ENCODE measurements around the gene MASP1. TPM values are rescaled to one million over a fixed set of nuclear protein-coding genes. Genes with fewer than 3 reads are reported as not detected.

Gene MASP1
- total and polyA plus RNA-seq, 11 donors: 84.1 to 245 (median 154) TPM

DNA sequence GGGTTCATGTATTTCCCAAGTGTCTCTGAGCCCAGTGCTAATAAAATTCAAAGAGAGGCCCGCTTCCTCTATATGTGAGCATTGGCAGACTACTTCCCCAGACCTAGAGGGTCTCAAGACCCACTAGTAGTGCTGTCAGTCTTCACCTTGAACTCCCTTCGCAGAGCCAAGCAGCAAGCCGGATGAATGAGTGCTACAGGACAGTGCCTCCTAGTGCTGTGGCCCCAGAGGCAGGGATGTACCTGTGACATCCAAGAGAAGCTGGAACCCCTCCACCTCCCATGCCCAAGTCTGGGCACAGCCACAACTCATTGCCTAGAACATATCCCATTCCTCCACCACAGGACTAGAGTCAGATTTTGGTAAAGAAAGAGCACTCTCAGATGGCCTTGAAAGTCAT, 37.2 kb upstream of the MASP1 start:
- Histone ChIP-seq H3K27ac (no peak overlapping the region), H3K9me3 (no peaks in the 10 kb centered on the region), H3K36me3 (no peaks in the 10 kb centered on the region), H3K4me1 (no peaks in the 10 kb centered on the region), H3K27me3 (peaks cover 0 to 9% (median 0%) of the 10 kb centered on the region in 9 donors), H3K4me3 (no peak overlapping the region)
- WGBS, 4 donors: 87 to 100% (median 93%) methylated on average over 3 of the region's 3 CpGs
- TF ChIP-seq CTCF (IDR thresholded peaks at IDR 0.05) (no peak), POLR2A (IDR thresholded peaks at IDR 0.05) (no peak)
- intact Hi-C loops (cut with DNase I): no loop called here
- DNase-seq (no peak), ATAC-seq (no peak)

DNA sequence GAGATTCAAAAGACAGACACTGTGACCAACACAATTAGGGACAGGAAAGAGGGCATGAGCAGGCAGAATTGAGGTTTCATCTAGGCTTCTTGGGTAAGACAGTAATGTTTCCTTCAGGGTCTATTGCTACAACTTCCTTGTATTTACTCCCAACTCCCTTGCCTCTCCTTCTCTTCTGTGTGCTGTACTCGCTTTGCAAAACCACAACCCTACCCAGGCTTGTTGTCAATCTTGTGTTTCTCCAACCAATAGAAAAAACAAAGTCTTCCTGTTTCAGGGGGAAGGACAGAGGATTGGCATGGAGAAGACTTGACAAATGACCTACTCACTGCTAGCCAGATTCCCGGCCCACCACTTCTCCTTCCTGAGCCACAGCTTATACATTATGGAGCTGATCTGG, 36.3 kb upstream of the MASP1 start:
- no peak for ATAC-seq
- WGBS, 4 donors: 73 to 89% (median 79%) methylated on average over 2 of the region's 2 CpGs
- intact Hi-C loops (cut with DNase I): no loop called here

DNA sequence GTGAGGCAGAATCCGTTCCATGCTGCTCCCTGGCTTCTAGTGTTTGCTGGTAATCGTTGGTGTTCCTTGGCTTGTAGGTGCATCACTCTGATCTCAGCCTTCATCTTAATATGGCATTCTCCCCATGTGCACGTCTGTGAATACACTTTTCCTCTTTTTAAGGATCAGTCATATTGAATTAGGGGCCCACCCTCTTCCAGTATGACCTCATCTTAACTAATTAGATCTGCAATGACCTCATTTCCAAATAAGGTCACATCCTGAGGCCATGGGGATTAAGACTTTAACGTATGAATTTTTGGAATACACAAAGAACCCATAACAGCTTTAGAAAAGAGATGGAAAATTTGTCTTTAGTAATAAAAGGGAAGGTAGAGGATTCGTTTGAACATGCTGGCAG, 34.1 kb upstream of the MASP1 start:
- DNase-seq (no peak), ATAC-seq (no peak)
- intact Hi-C loops (cut with DNase I): no loop called here
- H3K27ac ChIP-seq: no peak overlapping the region
- TF ChIP-seq CTCF (IDR thresholded peaks at IDR 0.05) (no peak), POLR2A (IDR thresholded peaks at IDR 0.05) (no peak)
- 66 to 78% (median 71%) methylated on average over 5 of the region's 5 CpGs for WGBS, 4 donors
- peaks cover 0 to 9% (median 0%) of the 10 kb centered on the region in 9 donors for H3K27me3 ChIP-seq
- H3K4me1 ChIP-seq: no peaks in the 10 kb centered on the region
- no peaks in the 10 kb centered on the region for H3K36me3 ChIP-seq
- no peaks in the 10 kb centered on the region for H3K9me3 ChIP-seq
- no peak overlapping the region for H3K4me3 ChIP-seq

More for the DNA sequence above, 36.3 kb upstream of the MASP1 start:
- no peak overlapping the region for H3K4me3 ChIP-seq
- H3K27ac ChIP-seq: no peak overlapping the region
- H3K4me1 ChIP-seq: no peaks in the 10 kb centered on the region
- H3K27me3 ChIP-seq: peaks cover 0 to 9% (median 0%) of the 10 kb centered on the region in 9 donors
- TF ChIP-seq CTCF (IDR thresholded peaks at IDR 0.05): no peak
- no peak for TF ChIP-seq POLR2A (IDR thresholded peaks at IDR 0.05)
- DNase-seq: no peak
- H3K9me3 ChIP-seq: no peaks in the 10 kb centered on the region
- no peaks in the 10 kb centered on the region for H3K36me3 ChIP-seq

DNA sequence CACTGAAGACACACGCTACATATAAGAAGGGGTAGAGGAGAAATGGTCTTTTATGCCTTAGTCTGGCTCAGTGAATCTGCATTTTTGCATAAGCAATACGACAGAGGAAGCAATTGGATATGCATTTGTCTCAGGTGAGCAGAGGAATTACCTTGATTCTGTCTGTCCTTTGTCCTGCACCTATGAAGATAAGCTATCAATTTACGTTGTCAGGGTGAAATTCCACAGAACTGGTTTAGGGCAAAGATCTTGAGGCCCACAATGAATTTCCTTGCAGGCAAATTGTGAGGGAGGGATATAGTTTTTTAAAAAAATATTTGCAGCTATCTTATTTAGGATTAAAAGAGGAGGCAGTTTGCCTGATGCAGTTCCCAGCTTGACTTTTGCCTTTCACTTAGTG, 31.6 kb upstream of the MASP1 start:
- Histone ChIP-seq H3K36me3 (no peaks in the 10 kb centered on the region), H3K9me3 (no peaks in the 10 kb centered on the region), H3K27ac (no peak overlapping the region), H3K27me3 (peaks cover 0 to 9% (median 0%) of the 10 kb centered on the region in 9 donors), H3K4me3 (no peak overlapping the region), H3K4me1 (peaks cover 0 to 16% (median 10%) of the 10 kb centered on the region in 12 donors)
- WGBS, 4 donors: 70 to 94% (median 79%) methylated on average over 3 of the region's 3 CpGs
- intact Hi-C loops (cut with DNase I): no loop called here
- no peak for TF ChIP-seq POLR2A (IDR thresholded peaks at IDR 0.05)
- TF ChIP-seq CTCF (IDR thresholded peaks at IDR 0.05): no peak
- ATAC-seq (no peak), DNase-seq (no peak)
